DMS 273 treated with DMSO at 0.1 percent for 48 hours (cell line): ENCODE data around the gene ABCC2.
"Not testable (repeated sequence)": the region's sequence is repeated elsewhere in the genome, so short reads cannot be mapped to it uniquely, and the experiment has no call there.

ENCODE experiments used
- DNase-seq: peaks from one replicate; lab custom pipeline; 2025; lab: John Stamatoyannopoulos, UW

The ABCC2 gene

DNA sequence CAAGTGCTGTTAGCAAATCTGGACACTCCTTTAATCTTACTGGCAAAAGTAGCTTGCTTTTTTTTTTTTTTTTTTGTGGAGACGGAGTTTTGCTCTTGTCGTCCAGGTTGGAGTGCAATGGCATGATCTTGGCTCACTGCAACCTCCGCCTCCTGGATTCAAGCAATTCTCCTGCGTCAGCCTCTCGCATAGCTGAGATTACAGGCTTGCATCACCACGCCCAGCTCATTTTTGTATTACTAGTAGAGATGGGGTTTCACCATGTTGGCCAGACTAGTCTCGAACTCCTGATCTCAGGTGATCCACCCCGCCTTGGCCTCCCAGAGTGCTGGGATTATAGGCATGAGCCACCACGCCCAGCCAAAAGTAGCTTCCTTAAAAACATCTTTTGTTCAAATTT lies 112.6 kb downstream of the ABCC2 start:
- not testable (repeated sequence) for DNase-seq

DNA sequence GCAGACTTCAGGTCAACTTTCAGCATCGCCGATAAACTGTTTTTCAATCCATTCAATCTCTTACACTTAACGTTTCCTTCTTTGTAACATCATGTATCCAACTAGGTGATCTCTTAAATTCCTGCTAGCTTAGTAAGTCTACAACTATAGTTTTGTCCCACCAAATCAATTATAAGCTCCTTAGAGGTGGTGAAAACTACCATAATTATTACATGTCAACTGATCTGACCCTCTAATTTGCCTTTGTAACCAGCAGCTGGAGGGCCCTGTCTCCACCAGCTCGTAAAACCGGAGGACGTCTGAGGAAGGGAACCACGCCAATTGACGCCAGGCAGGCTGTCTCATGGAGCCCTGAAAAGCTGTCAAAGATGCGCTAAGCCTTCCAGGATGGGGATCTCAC lies 113.4 kb downstream of the ABCC2 start:
- DNase-seq: no peak
